HepG2 (cell line): ENCODE results near the gene AKAP9. TPM values are rescaled to one million over a fixed set of nuclear protein-coding genes. Genes with fewer than 3 reads are reported as not detected.
A peak's percentile ranks its signal among the peaks of the same experiment; 100 is the strongest.

ENCODE experiments used
- NONO ChIP-seq, 2 experiments: fragments of 450-650 bp in 1 of 2; sonication (generic) in 1 of 2; formaldehyde crosslinking in 1 of 2; IDR thresholded peaks in 1 of 2; conservative IDR thresholded peaks in 1 of 2; 2 replicates each; pipeline versions ENCODE4 v1.6.1 to v1.8.0; 2017 to 2022; ENCODE audit warnings: mild to moderate bottlenecking in 1 of 2, missing genetic modification reagents in 1 of 2, moderate library complexity in 1 of 2
- NPAS2 ChIP-seq: sonication (generic); formaldehyde crosslinking; IDR thresholded peaks from 2 replicates; pipeline ENCODE4 v1.8.0; 2022; ENCODE audit warnings: mild to moderate bottlenecking, missing genetic modification reagents, borderline replicate concordance
- PRPF4 ChIP-seq: fragments of 200-400 bp; formaldehyde crosslinking; IDR thresholded peaks from 2 replicates; pipeline ENCODE4 v1.6.1; 2016; ENCODE audit warnings: low read length, low read depth; ENCODE audit not compliant: poor library complexity, severe bottlenecking
- REXO4 ChIP-seq: sonication (generic); formaldehyde crosslinking; IDR thresholded peaks from 2 replicates; pipeline ENCODE4 v1.8.0; 2022; ENCODE audit warnings: missing genetic modification reagents, mild to moderate bottlenecking, borderline replicate concordance
- SP4 ChIP-seq: sonication (generic); formaldehyde crosslinking; IDR thresholded peaks from 2 replicates; pipeline ENCODE4 v1.8.1; 2023; ENCODE audit warnings: mild to moderate bottlenecking, missing genetic modification reagents
- SRF ChIP-seq: IDR thresholded peaks from 2 replicates; pipeline ENCODE4 v1.6.1; 2011; ENCODE audit warnings: mild to moderate bottlenecking, low read depth, low read length, moderate library complexity
- ZBTB21 ChIP-seq: sonication (generic); formaldehyde crosslinking; IDR thresholded peaks from 2 replicates; pipeline ENCODE4 v1.4.0; 2020; ENCODE audit warnings: missing genetic modification reagents
- ZC3H13 ChIP-seq: sonication (generic); formaldehyde crosslinking; IDR thresholded peaks from 2 replicates; pipeline ENCODE4 v1.8.1; 2023; ENCODE audit warnings: mild to moderate bottlenecking, missing genetic modification reagents, moderate library complexity
- ZFP62 ChIP-seq: sonication (generic); formaldehyde crosslinking; IDR thresholded peaks from 2 replicates; pipeline ENCODE4 v1.4.0; 2020; ENCODE audit warnings: missing genetic modification reagents
- ZNF484 ChIP-seq: sonication (generic); formaldehyde crosslinking; IDR thresholded peaks from 2 replicates; pipeline ENCODE4 v1.5.1; 2020; ENCODE audit warnings: mild to moderate bottlenecking, low read depth, missing genetic modification reagents, borderline replicate concordance
- ZNF724P ChIP-seq: sonication (generic); formaldehyde crosslinking; IDR thresholded peaks from 2 replicates; pipeline ENCODE4 v1.8.0; 2022; ENCODE audit warnings: missing genetic modification reagents, borderline replicate concordance
- ZNF770 ChIP-seq: sonication (generic); formaldehyde crosslinking; IDR thresholded peaks from 2 replicates; pipeline ENCODE4 v1.5.0; 2020; ENCODE audit warnings: mild to moderate bottlenecking, missing genetic modification reagents
- polyA plus RNA-seq, 8 experiments: library from polyadenylated mRNA; depleted of rRNA in 3 of 8; stranded (reverse) in 7 of 8; unstranded in 1 of 8; fragments of >200 nt; fragmentation: Illumina TruSeq in 4 of 8; extraction: Trizol in 4 of 8; gene quantifications; 2 replicates each; pipeline versions ENCODE4 v1.2.1 to v1.2.3, GENCODE V29; 2011 to 2016; ENCODE audit warnings: low read depth in 4 of 8, missing spikeins in 1 of 8, mixed read lengths in 1 of 8; ENCODE audit not compliant: insufficient read depth in 1 of 8
- total RNA-seq, 5 experiments: library from RNA; depleted of rRNA; stranded (reverse); fragments of >200 nt; fragmentation: Illumina TruSeq; extraction: Trizol; gene quantifications; 2 replicates each; pipeline ENCODE4 v1.2.3, GENCODE V29; 2016; ENCODE audit warnings: low read depth in 1 of 5
- TF ChIP-seq, protein P1 (sequence below): sonication (generic); formaldehyde crosslinking; IDR thresholded peaks from 2 replicates; pipeline ENCODE4 v1.9.0; 2021; ENCODE audit warnings: missing genetic modification reagents, mild to moderate bottlenecking, borderline replicate concordance
- TF ChIP-seq, protein P2 (sequence below): sonication (generic); formaldehyde crosslinking; IDR thresholded peaks from 2 replicates; pipeline ENCODE4 v1.4.0; 2020; ENCODE audit warnings: missing genetic modification reagents
- TF ChIP-seq, protein P3 (sequence below): sonication (generic); formaldehyde crosslinking; IDR thresholded peaks from 2 replicates; pipeline ENCODE4 v1.5.1; 2020; ENCODE audit warnings: mild to moderate bottlenecking, missing genetic modification reagents, borderline replicate concordance

AKAP9 gene
- total and polyA plus RNA-seq, 2 of the 13 experiments (the other 11 are each of a cell fraction or from before 2014, with no cell fraction given), result 27.6 to 33.1 TPM

- TF ChIP-seq ZC3H13 (CRISPR knock-in tag) (peak; percentile 50; the same call in 1 of the 2 replicates), ZFP62 (CRISPR knock-in tag) (no peak), SRF (no peak), ZNF484 (CRISPR knock-in tag) (no peak), SP4 (peak; percentile 100), NONO (IDR thresholded peaks at IDR 0.05) (no peak), NONO (CRISPR knock-in tag; conservative IDR thresholded peaks at IDR 0.05) (peak; percentile 90), ZBTB21 (peak; percentile 52; the same call in 1 of the 2 replicates), ZNF724P (CRISPR knock-in tag) (no peak), REXO4 (CRISPR knock-in tag) (no peak), PRPF4 (no peak), ZNF770 (peak; percentile 55), NPAS2 (CRISPR knock-in tag) (no peak)
- TF ChIP-seq, protein P1, sequence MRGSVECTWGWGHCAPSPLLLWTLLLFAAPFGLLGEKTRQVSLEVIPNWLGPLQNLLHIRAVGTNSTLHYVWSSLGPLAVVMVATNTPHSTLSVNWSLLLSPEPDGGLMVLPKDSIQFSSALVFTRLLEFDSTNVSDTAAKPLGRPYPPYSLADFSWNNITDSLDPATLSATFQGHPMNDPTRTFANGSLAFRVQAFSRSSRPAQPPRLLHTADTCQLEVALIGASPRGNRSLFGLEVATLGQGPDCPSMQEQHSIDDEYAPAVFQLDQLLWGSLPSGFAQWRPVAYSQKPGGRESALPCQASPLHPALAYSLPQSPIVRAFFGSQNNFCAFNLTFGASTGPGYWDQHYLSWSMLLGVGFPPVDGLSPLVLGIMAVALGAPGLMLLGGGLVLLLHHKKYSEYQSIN (CRISPR knock-in tag), result no peak
- TF ChIP-seq, protein P2, sequence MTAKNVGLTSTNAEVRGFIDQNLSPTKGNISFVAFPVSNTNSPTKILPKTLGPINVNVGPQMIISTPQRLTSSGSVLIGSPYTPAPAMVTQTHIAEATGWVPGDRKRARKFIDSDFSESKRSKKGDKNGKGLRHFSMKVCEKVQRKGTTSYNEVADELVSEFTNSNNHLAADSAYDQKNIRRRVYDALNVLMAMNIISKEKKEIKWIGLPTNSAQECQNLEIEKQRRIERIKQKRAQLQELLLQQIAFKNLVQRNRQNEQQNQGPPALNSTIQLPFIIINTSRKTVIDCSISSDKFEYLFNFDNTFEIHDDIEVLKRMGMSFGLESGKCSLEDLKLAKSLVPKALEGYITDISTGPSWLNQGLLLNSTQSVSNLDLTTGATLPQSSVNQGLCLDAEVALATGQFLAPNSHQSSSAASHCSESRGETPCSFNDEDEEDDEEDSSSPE (CRISPR knock-in tag), result peak; percentile 78
- TF ChIP-seq, protein P3, sequence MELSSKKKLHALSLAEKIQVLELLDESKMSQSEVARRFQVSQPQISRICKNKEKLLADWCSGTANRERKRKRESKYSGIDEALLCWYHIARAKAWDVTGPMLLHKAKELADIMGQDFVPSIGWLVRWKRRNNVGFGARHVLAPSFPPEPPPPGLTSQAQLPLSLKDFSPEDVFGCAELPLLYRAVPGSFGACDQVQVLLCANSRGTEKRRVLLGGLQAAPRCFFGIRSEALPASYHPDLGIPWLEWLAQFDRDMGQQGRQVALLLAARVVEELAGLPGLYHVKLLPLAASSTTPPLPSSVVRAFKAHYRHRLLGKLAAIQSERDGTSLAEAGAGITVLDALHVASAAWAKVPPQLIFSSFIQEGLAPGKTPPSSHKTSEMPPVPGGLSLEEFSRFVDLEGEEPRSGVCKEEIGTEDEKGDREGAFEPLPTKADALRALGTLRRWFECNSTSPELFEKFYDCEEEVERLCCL (CRISPR knock-in tag), result 0 out of 2 replicates have a peak, but pooled peaks have one; percentile 29
These were observed 193.8 kb downstream of the AKAP9 start, which contains the start of gene CYP51A1 (continued) for GRCh38 chr7:92134271-92135051.
